Liver (tissue), 3 donors: ENCODE data around the gene ZNF70.

ENCODE experiments used
- EGR1 ChIP-seq, 2 donors: IDR thresholded peaks; 2 replicates each; pipeline ENCODE4 v1.6.1; 2016 to 2018; ENCODE audit warnings: antibody characterized with exemption in 2 of 2, low read depth in 2 of 2
- GABPA ChIP-seq, 2 donors: IDR thresholded peaks in 1 of 2; conservative IDR thresholded peaks in 1 of 2; 2 replicates each; pipeline ENCODE4 v1.6.1; 2016; ENCODE audit warnings: antibody characterized with exemption in 2 of 2, mild to moderate bottlenecking in 1 of 2, moderate library complexity in 1 of 2
- JUND ChIP-seq, 2 donors: IDR thresholded peaks; 2 replicates each; pipeline ENCODE4 v1.6.1; 2016; ENCODE audit warnings: antibody characterized with exemption in 2 of 2
- RAD21 ChIP-seq, 2 donors: IDR thresholded peaks; 2 replicates each; pipeline ENCODE4 v1.6.1; 2016; ENCODE audit warnings: antibody characterized with exemption in 2 of 2, mild to moderate bottlenecking in 2 of 2
- YY1 ChIP-seq: IDR thresholded peaks from 2 replicates; pipeline ENCODE4 v1.6.1; 2016; ENCODE audit warnings: antibody characterized with exemption, mild to moderate bottlenecking
- TF ChIP-seq, protein P1 (sequence below): IDR thresholded peaks from 2 replicates; pipeline ENCODE4 v1.6.1; 2016; ENCODE audit warnings: antibody characterized with exemption, mild to moderate bottlenecking
- TF ChIP-seq, protein P2 (sequence below): fragments of 150-350 bp; IDR thresholded peaks from 2 replicates; pipeline ENCODE4 v1.5.1; 2017; ENCODE audit warnings: improper control_type of control experiment, low read depth, low read length; ENCODE audit not compliant: missing input control
- donor health status: healthy.
- donor health status: healthy.

DNA sequence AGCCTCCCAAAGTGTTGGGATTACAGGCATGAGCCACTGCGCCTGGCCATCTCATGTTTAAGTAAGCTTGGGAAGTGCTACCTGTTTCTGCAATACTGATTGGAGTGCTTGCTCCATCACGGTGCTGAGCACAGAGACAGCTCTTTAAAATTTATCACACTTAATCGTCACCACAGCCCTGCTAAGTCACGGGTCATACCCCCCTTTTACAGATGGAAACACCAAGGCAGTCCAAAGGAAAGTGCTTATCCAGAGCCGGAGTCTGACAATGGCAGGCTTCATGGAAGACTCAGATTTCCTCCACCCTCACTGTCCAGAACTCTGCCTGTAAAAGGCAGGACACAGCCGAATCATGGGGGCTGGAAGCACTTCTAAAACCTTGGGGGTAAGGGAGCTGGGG, 9.1 kb upstream of the ZNF70 start:
- TF ChIP-seq, protein P1, sequence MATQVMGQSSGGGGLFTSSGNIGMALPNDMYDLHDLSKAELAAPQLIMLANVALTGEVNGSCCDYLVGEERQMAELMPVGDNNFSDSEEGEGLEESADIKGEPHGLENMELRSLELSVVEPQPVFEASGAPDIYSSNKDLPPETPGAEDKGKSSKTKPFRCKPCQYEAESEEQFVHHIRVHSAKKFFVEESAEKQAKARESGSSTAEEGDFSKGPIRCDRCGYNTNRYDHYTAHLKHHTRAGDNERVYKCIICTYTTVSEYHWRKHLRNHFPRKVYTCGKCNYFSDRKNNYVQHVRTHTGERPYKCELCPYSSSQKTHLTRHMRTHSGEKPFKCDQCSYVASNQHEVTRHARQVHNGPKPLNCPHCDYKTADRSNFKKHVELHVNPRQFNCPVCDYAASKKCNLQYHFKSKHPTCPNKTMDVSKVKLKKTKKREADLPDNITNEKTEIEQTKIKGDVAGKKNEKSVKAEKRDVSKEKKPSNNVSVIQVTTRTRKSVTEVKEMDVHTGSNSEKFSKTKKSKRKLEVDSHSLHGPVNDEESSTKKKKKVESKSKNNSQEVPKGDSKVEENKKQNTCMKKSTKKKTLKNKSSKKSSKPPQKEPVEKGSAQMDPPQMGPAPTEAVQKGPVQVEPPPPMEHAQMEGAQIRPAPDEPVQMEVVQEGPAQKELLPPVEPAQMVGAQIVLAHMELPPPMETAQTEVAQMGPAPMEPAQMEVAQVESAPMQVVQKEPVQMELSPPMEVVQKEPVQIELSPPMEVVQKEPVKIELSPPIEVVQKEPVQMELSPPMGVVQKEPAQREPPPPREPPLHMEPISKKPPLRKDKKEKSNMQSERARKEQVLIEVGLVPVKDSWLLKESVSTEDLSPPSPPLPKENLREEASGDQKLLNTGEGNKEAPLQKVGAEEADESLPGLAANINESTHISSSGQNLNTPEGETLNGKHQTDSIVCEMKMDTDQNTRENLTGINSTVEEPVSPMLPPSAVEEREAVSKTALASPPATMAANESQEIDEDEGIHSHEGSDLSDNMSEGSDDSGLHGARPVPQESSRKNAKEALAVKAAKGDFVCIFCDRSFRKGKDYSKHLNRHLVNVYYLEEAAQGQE: no peak
- TF ChIP-seq, protein P2, sequence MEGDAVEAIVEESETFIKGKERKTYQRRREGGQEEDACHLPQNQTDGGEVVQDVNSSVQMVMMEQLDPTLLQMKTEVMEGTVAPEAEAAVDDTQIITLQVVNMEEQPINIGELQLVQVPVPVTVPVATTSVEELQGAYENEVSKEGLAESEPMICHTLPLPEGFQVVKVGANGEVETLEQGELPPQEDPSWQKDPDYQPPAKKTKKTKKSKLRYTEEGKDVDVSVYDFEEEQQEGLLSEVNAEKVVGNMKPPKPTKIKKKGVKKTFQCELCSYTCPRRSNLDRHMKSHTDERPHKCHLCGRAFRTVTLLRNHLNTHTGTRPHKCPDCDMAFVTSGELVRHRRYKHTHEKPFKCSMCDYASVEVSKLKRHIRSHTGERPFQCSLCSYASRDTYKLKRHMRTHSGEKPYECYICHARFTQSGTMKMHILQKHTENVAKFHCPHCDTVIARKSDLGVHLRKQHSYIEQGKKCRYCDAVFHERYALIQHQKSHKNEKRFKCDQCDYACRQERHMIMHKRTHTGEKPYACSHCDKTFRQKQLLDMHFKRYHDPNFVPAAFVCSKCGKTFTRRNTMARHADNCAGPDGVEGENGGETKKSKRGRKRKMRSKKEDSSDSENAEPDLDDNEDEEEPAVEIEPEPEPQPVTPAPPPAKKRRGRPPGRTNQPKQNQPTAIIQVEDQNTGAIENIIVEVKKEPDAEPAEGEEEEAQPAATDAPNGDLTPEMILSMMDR: no peak
- TF ChIP-seq RAD21 (IDR thresholded peaks at IDR 0.05): no peak
- TF ChIP-seq JUND (IDR thresholded peaks at IDR 0.05): no peak
- no peak for TF ChIP-seq YY1
- no peak for TF ChIP-seq EGR1 (IDR thresholded peaks at IDR 0.05; ENCODE audit: low read depth in 2 of 2)
- no peak for TF ChIP-seq GABPA (IDR thresholded peaks at IDR 0.05 in 1 of 2, conservative IDR thresholded peaks at IDR 0.05 in 1 of 2)
